Erythroblast (primary cell): ENCODE results near the gene GIPC3.

ENCODE experiments used
- DNase-seq, 2 experiments: peaks; one replicate each; lab custom pipeline; 2025; lab: John Stamatoyannopoulos, UW
- GATA1 ChIP-seq: IDR thresholded peaks from 2 replicates; pipeline ENCODE4 v1.6.1; 2011; ENCODE audit warnings: low read depth, mild to moderate bottlenecking, control low read depth, low read length, moderate library complexity
- POLR2A ChIP-seq: IDR thresholded peaks from 2 replicates; pipeline ENCODE4 v1.6.1; 2011; ENCODE audit warnings: mild to moderate bottlenecking, low read length

The GIPC3 gene

GRCh38 chr19:3585301-3586126, at the start of gene GIPC3:
GIPC3 (plus strand) TSS chr19:3585478; CDS start chr19:3585598, 120 bp downstream.
- TF ChIP-seq POLR2A (no peak), GATA1 (no peak)
- no peak for DNase-seq

GRCh38 chr19:3535563-3535965, 49.7 kb upstream of the GIPC3 start:
- no peak for TF ChIP-seq GATA1
- no peak for TF ChIP-seq POLR2A
- DNase-seq = no peak

- DNase-seq = no peak
- no peak for TF ChIP-seq POLR2A
- no peak for TF ChIP-seq GATA1
Observed at GRCh38 chr19:3535981-3536380, 49.3 kb upstream of the GIPC3 start.

- no peak for DNase-seq
- TF ChIP-seq GATA1 (no peak), POLR2A (no peak)
Observed at GRCh38 chr19:3536429-3537100, 48.7 kb upstream of the GIPC3 start.

- DNase-seq = no peak
- TF ChIP-seq POLR2A (no peak), GATA1 (no peak)
Observed at GRCh38 chr19:3537101-3537437, 48.2 kb upstream of the GIPC3 start.

GRCh38 chr19:3537438-3538240, 47.6 kb upstream of the GIPC3 start:
- DNase-seq = no peak
- no peak for TF ChIP-seq GATA1
- no peak for TF ChIP-seq POLR2A

- no peak for TF ChIP-seq GATA1
- no peak for TF ChIP-seq POLR2A
- DNase-seq = no peak
Observed at GRCh38 chr19:3538258-3538929, 46.9 kb upstream of the GIPC3 start.

GRCh38 chr19:3538965-3539755, 46.1 kb upstream of the GIPC3 start, which contains the start of gene TEKTIP1:
TEKTIP1 (plus strand) TSS chr19:3539174; CDS start chr19:3539178, 4 bp downstream.
- no peak for DNase-seq
- TF ChIP-seq POLR2A (no peak), GATA1 (no peak)

- TF ChIP-seq POLR2A (no peak), GATA1 (no peak)
- no peak for DNase-seq
Observed at GRCh38 chr19:3539756-3540118, 45.5 kb upstream of the GIPC3 start.

- no peak for DNase-seq
Observed at GRCh38 chr19:3543150-3544057, 41.9 kb upstream of the GIPC3 start.

GRCh38 chr19:3544058-3544376, 41.3 kb upstream of the GIPC3 start:
- no peak for DNase-seq
- TF ChIP-seq POLR2A (no peak), GATA1 (no peak)

More at GRCh38 chr19:3543150-3544057, 41.9 kb upstream of the GIPC3 start:
- TF ChIP-seq POLR2A = no peak
- TF ChIP-seq GATA1 = no peak
